ENCODE results near the gene IRX5.

IRX5 gene

DNA sequence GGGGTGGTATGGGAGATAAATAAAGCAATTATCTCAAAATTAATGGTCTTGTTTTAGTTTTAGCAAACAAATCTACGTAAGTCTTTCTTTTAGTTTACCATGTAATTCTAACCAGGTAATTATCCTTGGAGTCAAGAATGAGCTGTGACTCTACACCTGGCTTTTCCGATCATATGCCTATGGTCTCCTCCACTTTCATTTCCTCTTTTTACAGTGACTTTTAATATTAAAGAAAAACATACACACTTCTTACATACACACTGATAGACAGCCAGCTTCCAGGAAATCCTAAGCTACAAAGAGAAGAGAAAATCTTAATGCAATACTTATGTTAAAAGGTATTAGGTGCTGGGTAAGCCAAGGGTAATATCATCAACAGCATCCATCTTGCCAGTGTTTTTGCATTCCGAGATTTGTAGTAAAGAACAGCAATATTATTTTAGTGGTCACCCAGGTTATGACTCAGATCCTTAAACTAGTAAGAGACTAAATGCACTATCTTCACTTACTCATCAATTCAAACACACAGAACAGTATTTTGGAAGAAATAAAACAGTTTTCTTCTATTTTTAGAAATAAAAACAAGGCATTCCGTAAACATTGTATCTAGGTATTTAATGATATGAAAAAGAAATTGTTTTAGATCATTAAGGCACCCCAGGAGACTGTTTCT lies 4.4 kb upstream of the IRX5 start:
- no peak for TF ChIP-seq ZNF274 (IDR thresholded peaks at IDR 0.05; ENCODE audit: low read depth, low read length)
- no peak overlapping the region; the same call in 1 of the 2 replicates for H3K4me3 ChIP-seq (ENCODE audit: low read length)

DNA sequence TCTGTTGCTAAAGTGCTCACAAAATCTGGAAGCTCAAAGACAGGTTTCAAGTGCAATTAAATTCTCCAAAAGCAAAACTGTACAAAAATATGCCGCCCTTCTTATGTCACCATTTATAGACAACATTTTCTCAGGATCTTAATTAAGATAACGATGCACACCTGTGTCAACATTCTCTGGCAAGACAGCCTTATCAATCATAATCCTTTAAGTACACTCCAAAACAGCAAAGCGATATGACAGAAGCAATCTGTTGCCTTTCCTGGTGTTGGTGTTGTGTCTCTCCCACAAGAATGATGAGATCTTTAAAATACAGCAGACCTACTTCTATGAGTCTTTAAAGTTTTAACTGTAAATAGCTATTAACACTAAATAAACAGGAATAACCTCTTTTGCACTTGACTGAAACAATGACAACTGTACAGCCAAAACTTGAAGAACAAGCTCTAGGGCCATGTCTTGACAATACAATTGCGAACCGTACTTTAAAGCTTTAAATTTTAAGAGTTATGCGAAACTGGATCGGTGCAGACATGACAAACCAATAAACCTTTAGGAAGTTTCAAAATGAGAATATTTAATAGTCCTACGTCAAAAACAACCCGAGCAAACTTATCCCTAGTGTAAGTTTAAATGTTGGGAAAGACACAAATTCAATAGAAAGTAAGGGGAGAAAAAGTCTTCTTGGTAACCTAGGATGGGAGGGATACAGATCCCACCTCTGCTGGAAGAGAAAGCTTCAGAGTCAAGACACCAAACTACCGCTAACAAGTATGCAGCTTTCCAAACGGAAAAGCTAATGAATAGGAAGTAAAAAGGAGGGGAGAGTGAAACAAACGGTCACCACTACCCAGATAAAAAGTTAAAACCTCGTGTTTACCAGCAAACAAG lies 3.3 kb upstream of the IRX5 start:
- TF ChIP-seq ZNF274 (IDR thresholded peaks at IDR 0.05; ENCODE audit: low read depth, low read length), result no peak
- peak overlapping the region; percentile 14; the same call in 1 of the 2 replicates for H3K4me3 ChIP-seq (ENCODE audit: low read length)

DNA sequence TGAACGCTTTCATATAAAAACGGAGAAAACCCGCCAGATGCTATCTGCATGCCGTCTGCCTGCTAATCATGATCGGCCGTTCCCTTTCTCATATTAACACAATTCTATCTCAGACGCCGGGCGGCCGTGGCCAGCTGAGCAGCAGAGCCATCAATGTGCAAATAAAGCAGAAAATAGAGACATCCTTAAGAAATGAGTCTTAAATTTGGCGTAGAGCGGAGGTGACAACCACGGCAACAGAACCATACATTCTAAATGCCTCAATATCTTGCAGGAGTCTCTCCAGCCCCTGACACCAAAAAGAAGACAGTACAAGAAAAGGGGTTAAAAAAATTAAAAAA lies 2.7 kb upstream of the IRX5 start:
- TF ChIP-seq ZNF274 (IDR thresholded peaks at IDR 0.05; ENCODE audit: low read depth, low read length), result no peak
- H3K4me3 ChIP-seq (ENCODE audit: low read length), result peak overlapping the region; percentile 14; the same call in 1 of the 2 replicates

- no peak for TF ChIP-seq ZNF274 (IDR thresholded peaks at IDR 0.05; ENCODE audit: low read depth, low read length)
- H3K4me3 ChIP-seq (ENCODE audit: low read length), result peak overlapping the region; percentile 46; the same call in 1 of the 2 replicates
Measured at GRCh38 chr16:54928411-54929089, 2.1 kb upstream of the IRX5 start.

DNA sequence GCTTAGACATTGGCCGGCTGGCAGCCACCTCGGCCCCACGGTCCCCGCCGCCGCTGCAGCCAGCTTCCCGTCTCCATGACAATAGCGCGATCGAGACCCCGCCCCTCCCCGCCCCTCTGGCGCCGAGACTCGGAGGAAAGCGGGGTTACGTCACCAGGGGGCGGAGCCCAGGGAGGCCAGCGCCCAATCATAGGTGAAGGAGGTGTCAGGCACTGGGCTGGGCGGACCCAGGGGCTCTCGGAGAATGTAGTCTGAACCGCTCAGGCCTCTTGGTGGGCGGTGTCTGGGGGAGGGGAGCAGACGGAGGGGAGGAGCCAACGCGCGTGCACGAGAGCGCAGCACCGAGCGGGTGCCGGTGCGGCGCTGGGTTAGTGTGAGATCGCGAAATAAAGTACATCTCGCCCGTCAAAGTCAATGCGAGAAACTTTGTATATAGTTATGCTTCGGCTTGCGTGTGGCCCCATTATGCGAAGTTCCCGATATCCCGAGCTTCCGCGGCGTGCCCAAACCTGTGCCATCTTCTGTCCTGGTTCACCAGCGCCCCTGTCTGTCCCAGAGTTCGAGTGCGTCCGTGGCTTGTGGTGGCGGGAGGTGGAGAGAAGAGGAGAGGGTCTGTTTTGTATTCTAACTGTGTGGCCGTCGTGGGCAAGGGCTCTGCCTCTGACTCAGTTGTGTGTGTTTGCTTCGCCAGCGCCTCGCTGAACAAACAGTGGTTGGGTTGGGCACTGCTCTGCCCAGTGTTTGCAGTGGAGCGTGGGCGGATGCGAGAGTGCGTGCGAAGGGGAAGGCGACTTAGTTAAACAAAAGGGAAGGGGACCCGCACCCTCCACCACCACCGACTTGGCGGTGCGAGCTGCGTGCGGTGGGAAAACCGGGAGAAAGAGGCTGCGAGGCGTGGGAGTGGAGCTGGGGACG lies 1.3 kb upstream of the IRX5 start:
- no peak for TF ChIP-seq ZNF274 (IDR thresholded peaks at IDR 0.05; ENCODE audit: low read depth, low read length)
- H3K4me3 ChIP-seq (ENCODE audit: low read length), result peak overlapping the region; percentile 47; the same call in 1 of the 2 replicates

- TF ChIP-seq ZNF274 (IDR thresholded peaks at IDR 0.05; ENCODE audit: low read depth, low read length), result no peak
- peak overlapping the region; percentile 56 for H3K4me3 ChIP-seq (ENCODE audit: low read length)
Measured at GRCh38 chr16:54930869-54931119, 129 bp downstream of the IRX5 start.

GRCh38 chr16:54931120-54932014 lies 702 bp downstream of the IRX5 start:
- peak overlapping the region; percentile 56 for H3K4me3 ChIP-seq (ENCODE audit: low read length)
- TF ChIP-seq ZNF274 (IDR thresholded peaks at IDR 0.05; ENCODE audit: low read depth, low read length), result no peak

GRCh38 chr16:54932021-54932660 lies 1.5 kb downstream of the IRX5 start:
- H3K4me3 ChIP-seq (ENCODE audit: low read length), result no peak overlapping the region
- no peak for TF ChIP-seq ZNF274 (IDR thresholded peaks at IDR 0.05; ENCODE audit: low read depth, low read length)

DNA sequence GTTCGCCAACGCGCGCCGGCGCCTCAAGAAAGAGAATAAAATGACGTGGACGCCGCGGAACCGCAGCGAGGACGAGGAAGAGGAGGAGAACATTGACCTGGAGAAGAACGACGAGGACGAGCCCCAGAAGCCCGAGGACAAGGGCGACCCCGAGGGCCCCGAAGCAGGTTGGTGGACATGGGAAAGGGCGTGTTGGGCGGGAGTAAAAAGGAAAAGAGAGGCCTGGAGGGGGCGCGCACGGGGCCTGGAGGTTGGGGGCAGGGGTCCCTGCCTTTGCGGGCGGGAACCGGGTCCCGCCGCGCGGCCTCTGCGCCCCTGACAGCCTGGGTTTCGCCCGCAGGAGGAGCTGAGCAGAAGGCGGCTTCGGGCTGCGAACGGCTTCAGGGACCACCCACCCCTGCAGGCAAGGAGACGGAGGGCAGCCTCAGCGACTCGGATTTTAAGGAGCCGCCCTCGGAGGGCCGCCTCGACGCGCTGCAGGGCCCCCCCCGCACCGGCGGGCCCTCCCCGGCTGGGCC lies 2.1 kb downstream of the IRX5 start:
- TF ChIP-seq ZNF274 (IDR thresholded peaks at IDR 0.05; ENCODE audit: low read depth, low read length), result no peak
- no peak overlapping the region for H3K4me3 ChIP-seq (ENCODE audit: low read length)

DNA sequence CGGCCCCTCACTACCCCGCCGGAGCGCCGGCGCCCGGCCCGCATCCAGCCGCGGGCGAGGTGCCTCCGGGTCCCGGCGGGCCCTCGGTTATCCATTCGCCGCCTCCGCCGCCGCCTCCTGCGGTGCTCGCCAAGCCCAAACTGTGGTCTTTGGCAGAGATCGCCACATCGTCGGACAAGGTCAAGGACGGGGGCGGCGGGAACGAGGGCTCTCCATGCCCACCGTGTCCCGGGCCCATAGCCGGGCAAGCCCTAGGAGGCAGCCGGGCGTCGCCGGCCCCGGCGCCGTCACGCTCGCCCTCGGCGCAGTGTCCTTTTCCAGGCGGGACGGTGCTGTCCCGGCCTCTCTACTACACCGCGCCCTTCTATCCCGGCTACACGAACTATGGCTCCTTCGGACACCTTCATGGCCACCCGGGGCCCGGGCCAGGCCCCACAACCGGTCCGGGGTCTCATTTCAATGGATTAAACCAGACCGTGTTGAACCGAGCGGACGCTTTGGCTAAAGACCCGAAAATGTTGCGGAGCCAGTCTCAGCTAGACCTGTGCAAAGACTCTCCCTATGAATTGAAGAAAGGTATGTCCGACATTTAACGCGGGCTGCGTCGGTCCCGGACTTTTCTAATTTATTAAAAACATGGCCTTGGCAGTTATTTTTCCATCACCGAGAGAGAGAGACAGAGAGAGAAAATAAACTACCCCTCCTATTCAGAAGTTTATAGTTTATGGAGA lies 2.8 kb downstream of the IRX5 start:
- no peak overlapping the region for H3K4me3 ChIP-seq (ENCODE audit: low read length)
- no peak for TF ChIP-seq ZNF274 (IDR thresholded peaks at IDR 0.05; ENCODE audit: low read depth, low read length)

GRCh38 chr16:54934481-54935265 lies 4.0 kb downstream of the IRX5 start:
- no peak overlapping the region for H3K4me3 ChIP-seq (ENCODE audit: low read length)
- TF ChIP-seq ZNF274 (IDR thresholded peaks at IDR 0.05; ENCODE audit: low read depth, low read length), result no peak
